GM12891 (cell line): ENCODE measurements around the gene ATP11A.

Experiments used
- PAX5 ChIP-seq: IDR thresholded peaks from 2 replicates; pipeline ENCODE4 v1.6.1; 2011; ENCODE audit warnings: low read length, moderate library complexity, mild to moderate bottlenecking; ENCODE audit not compliant: insufficient read depth, severe bottlenecking
- POLR2A ChIP-seq: IDR thresholded peaks from 2 replicates; pipeline ENCODE4 v1.6.1; 2011; ENCODE audit warnings: low read depth, low read length, control low read depth
- POLR2AphosphoS5 ChIP-seq: IDR thresholded peaks from 2 replicates; pipeline ENCODE4 v1.6.1; 2011; ENCODE audit warnings: low read depth, low read length, control low read depth
- SPI1 ChIP-seq: IDR thresholded peaks from 2 replicates; pipeline ENCODE4 v1.6.1; 2011; ENCODE audit warnings: low read depth, low read length, control low read depth

- TF ChIP-seq POLR2A (no peak), SPI1 (no peak), POLR2AphosphoS5 (no peak), PAX5 (no peak)
Measured at GRCh38 chr13:112807653-112808376, 118.0 kb downstream of the ATP11A start.
